HG03159 (cell line): ENCODE data around the gene PTHLH.

Experiments used
- ATAC-seq: cut with Tn5 transposase; IDR thresholded peaks from one replicate; pipeline ENCODE4 v1.9.1; 2021; ENCODE audit warnings: mild to moderate bottlenecking, moderate library complexity; ENCODE audit not compliant: unreplicated experiment

Gene PTHLH

GRCh38 chr12:27975222-27976136 lies 2.9 kb upstream of the PTHLH start:
- ATAC-seq, result no peak

- ATAC-seq, result no peak
Observed at GRCh38 chr12:27974735-27975221, 2.2 kb upstream of the PTHLH start.

- ATAC-seq, result no peak
Observed at GRCh38 chr12:27973487-27973890, 956 bp upstream of the PTHLH start.

- ATAC-seq, result no peak
Observed at GRCh38 chr12:27971606-27972005, 927 bp downstream of the PTHLH start.

- no peak for ATAC-seq
Observed at GRCh38 chr12:27971121-27971489, 1.4 kb downstream of the PTHLH start.

- peak; percentile 18 for ATAC-seq
Observed at GRCh38 chr12:27970401-27971120, 2.0 kb downstream of the PTHLH start.

GRCh38 chr12:27969624-27970400 lies 2.7 kb downstream of the PTHLH start:
- peak; percentile 85 for ATAC-seq

- ATAC-seq, result no peak
Observed at GRCh38 chr12:27968972-27969623, 3.4 kb downstream of the PTHLH start.

GRCh38 chr12:27967551-27968054 lies 4.9 kb downstream of the PTHLH start:
- ATAC-seq, result no peak

GRCh38 chr12:27966870-27967269 lies 5.7 kb downstream of the PTHLH start:
- no peak for ATAC-seq

- no peak for ATAC-seq
Observed at GRCh38 chr12:27965966-27966365, 6.6 kb downstream of the PTHLH start.

- no peak for ATAC-seq
Observed at GRCh38 chr12:27965411-27965810, 7.1 kb downstream of the PTHLH start.

- ATAC-seq, result no peak
Observed at GRCh38 chr12:27964123-27964522, 8.4 kb downstream of the PTHLH start.

- no peak for ATAC-seq
Observed at GRCh38 chr12:27960821-27961220, 11.7 kb downstream of the PTHLH start.

GRCh38 chr12:27958675-27959074 lies 13.9 kb downstream of the PTHLH start:
- ATAC-seq, result no peak

GRCh38 chr12:27957366-27957765 lies 15.2 kb downstream of the PTHLH start:
- ATAC-seq, result no peak

- ATAC-seq, result no peak
Observed at GRCh38 chr12:27953817-27954216, 18.7 kb downstream of the PTHLH start.

GRCh38 chr12:27953348-27953747 lies 19.2 kb downstream of the PTHLH start:
- ATAC-seq, result no peak

GRCh38 chr12:27952510-27952909 lies 20.0 kb downstream of the PTHLH start:
- ATAC-seq, result no peak

- no peak for ATAC-seq
Observed at GRCh38 chr12:27951898-27952297, 20.6 kb downstream of the PTHLH start.
